Thyroid gland (tissue), 4 donors: Measurements from ENCODE around the gene SPOCK1.

Experiments
- CTCF ChIP-seq, 6 experiments: fragments of 200-600 bp in 3 of 6; fragments of 450-650 bp in 3 of 6; sonication (generic) in 3 of 6; IDR thresholded peaks; one replicate each; pipeline ENCODE4 v1.5.1; 2016 to 2019; ENCODE audit warnings: antibody characterized with exemption in 6 of 6, mild to moderate bottlenecking in 2 of 6, inconsistent platforms in 1 of 6, moderate library complexity in 1 of 6
- POLR2A ChIP-seq, 2 donors: fragments of 450-650 bp; IDR thresholded peaks; one replicate each; pipeline ENCODE4 v1.6.1; 2017; ENCODE audit warnings: antibody characterized with exemption in 2 of 2, mild to moderate bottlenecking in 2 of 2, moderate library complexity in 1 of 2

- TF ChIP-seq CTCF (IDR thresholded peaks at IDR 0.05) (no peak), POLR2A (IDR thresholded peaks at IDR 0.05) (no peak)
These were observed 258.8 kb downstream of the SPOCK1 start for GRCh38 chr5:137240285-137240684.
